Lower lobe of right lung (tissue), 2 donors: ENCODE data around the gene ADGRD2. TPM values are rescaled to one million over a fixed set of nuclear protein-coding genes. Genes with fewer than 3 reads are reported as not detected.

ENCODE experiments used
- ATAC-seq, 2 donors: fragments of 200-7000 bp; cut with Tn5 transposase; one replicate each; pipeline ENCODE4 v1.9.1; 2020 to 2022; ENCODE audit warnings: mild to moderate bottlenecking in 2 of 2, moderate library complexity in 2 of 2
- DNase-seq: peaks from one replicate; pipeline ENCODE4 v3.0.0-alpha.2; 2020
- H3K27ac ChIP-seq: fragments of 200-600 bp; one replicate; pipeline ENCODE4 v1.8.0; 2022
- H3K27me3 ChIP-seq: fragments of 200-600 bp; one replicate; pipeline ENCODE4 v1.8.0; 2022; ENCODE audit warnings: low read depth
- H3K36me3 ChIP-seq: fragments of 200-600 bp; one replicate; pipeline ENCODE4 v1.8.0; 2022; ENCODE audit warnings: mild to moderate bottlenecking
- H3K4me1 ChIP-seq: fragments of 200-600 bp; one replicate; pipeline ENCODE4 v1.8.0; 2022
- H3K4me3 ChIP-seq: fragments of 200-600 bp; one replicate; pipeline ENCODE4 v1.8.0; 2022; ENCODE audit warnings: mild to moderate bottlenecking
- H3K9me3 ChIP-seq: fragments of 200-600 bp; one replicate; pipeline ENCODE4 v1.8.0; 2022
- intact Hi-C: fragments of 100-400 bp; cut with DNase I; formaldehyde crosslinking; loops from one replicate; pipeline ENCODE4 v1.11.0; 2022
- total RNA-seq: library from RNA; stranded (reverse); fragmentation: NEBNext Ultra II Directional; extraction: Animal tissue kit (Norgen Biotek cat#: 25700); gene quantifications from one replicate; pipeline ENCODE4 v1.2.1, GENCODE V29; 2021
- TF ChIP-seq, protein P1 (sequence below): fragments of 200-600 bp; IDR thresholded peaks from one replicate; pipeline ENCODE4 v1.8.0; 2022; ENCODE audit warnings: antibody characterized with exemption, mild to moderate bottlenecking
- donor health status: DM: no; HTN: yes; CAD: no; lungs with severe emphysema.

The ADGRD2 gene
- total RNA-seq, 1 donor from 2014 or later = not detected

DNA sequence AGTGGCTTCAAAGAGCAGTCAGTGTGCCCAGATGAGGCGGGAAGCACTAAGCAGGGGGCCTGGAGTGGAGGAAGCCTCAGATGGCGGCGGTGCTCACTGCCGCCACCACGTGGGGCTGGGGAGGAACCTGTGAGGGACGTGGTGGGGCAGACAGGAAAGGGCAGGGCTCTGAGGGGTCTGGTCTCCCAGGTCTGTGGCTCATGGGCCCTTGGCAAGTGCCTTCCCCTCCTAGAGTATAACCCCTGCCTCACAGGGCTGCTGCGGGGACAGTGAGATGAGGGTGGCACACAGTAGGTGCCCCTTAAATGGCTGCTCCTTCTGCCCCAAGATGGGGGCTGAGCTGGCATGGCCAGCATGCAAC lies 30.4 kb downstream of the ADGRD2 start:
- Histone ChIP-seq H3K9me3 (no peaks in the 10 kb centered on the region), H3K4me1 (no peaks in the 10 kb centered on the region), H3K36me3 (no peaks in the 10 kb centered on the region), H3K27ac (no peak overlapping the region), H3K27me3 (peaks cover 66% of the 10 kb centered on the region), H3K4me3 (no peak overlapping the region)
- intact Hi-C loops = no loop called here
- TF ChIP-seq, protein P1, sequence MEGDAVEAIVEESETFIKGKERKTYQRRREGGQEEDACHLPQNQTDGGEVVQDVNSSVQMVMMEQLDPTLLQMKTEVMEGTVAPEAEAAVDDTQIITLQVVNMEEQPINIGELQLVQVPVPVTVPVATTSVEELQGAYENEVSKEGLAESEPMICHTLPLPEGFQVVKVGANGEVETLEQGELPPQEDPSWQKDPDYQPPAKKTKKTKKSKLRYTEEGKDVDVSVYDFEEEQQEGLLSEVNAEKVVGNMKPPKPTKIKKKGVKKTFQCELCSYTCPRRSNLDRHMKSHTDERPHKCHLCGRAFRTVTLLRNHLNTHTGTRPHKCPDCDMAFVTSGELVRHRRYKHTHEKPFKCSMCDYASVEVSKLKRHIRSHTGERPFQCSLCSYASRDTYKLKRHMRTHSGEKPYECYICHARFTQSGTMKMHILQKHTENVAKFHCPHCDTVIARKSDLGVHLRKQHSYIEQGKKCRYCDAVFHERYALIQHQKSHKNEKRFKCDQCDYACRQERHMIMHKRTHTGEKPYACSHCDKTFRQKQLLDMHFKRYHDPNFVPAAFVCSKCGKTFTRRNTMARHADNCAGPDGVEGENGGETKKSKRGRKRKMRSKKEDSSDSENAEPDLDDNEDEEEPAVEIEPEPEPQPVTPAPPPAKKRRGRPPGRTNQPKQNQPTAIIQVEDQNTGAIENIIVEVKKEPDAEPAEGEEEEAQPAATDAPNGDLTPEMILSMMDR = no peak
- DNase-seq (no peak), ATAC-seq (no peak)

DNA sequence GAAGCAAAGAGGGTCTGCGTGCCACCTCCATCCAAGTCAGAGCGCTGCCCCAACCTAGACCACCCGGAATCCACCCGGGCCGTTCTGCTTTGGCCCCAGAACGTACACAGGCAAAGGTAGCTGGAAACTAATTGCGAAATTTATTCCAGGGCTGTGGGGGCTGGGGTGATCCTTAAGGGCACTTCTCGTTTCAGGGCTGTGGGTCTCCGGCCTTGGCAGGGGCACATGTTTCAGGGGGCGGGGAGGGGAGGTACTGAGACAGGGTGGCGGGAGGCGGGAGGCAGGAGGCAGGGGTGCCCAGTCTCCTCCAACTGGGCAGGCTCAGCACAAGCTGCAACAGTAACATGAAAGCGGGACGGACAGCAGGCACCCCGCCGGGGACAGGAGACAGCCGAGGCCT lies 30.9 kb downstream of the ADGRD2 start:
- Histone ChIP-seq H3K4me1 (no peaks in the 10 kb centered on the region), H3K9me3 (no peaks in the 10 kb centered on the region), H3K27me3 (peaks cover 66% of the 10 kb centered on the region), H3K4me3 (no peak overlapping the region), H3K27ac (no peak overlapping the region), H3K36me3 (no peaks in the 10 kb centered on the region)
- TF ChIP-seq, protein P1 = no peak
- ATAC-seq = no peak
- intact Hi-C loops = no loop called here
- no peak for DNase-seq

DNA sequence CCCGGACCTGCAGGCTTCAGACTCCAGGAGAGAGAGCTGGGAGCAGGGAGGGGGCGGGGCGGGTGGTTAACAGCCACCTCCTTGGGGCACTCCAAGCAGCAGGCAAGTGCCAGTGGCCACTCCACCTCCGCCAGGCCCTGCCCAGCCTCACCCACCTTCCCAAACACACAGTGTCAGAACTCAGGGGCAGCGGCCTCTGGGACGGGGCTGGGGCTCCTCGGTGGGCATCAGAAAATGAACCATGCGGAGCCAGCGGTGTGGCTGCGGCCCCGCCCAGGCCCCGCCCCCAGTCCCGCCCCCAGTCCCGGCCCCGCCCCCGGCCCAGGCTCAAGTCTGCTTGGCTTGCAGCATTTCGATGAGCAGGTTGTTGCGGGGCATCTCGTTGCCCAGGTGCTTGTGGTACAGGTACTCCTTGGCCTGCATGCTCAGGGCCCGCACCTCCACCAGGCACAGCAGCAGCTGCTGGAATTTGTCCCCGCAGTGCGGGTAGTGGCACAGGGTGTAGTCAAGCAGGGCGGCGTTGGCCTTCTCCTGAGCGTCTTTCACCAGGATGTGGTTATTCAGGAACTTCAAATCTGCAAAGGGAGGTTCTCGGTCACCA lies 32.3 kb downstream of the ADGRD2 start:
- intact Hi-C loops = no loop called here
- peak; percentile 61 to 78 for ATAC-seq
- Histone ChIP-seq H3K9me3 (no peaks in the 10 kb centered on the region), H3K36me3 (no peaks in the 10 kb centered on the region), H3K27me3 (peaks cover 66% of the 10 kb centered on the region), H3K4me3 (no peak overlapping the region), H3K27ac (no peak overlapping the region), H3K4me1 (no peaks in the 10 kb centered on the region)
- TF ChIP-seq, protein P1 = no peak
- peak; percentile 62 for DNase-seq

DNA sequence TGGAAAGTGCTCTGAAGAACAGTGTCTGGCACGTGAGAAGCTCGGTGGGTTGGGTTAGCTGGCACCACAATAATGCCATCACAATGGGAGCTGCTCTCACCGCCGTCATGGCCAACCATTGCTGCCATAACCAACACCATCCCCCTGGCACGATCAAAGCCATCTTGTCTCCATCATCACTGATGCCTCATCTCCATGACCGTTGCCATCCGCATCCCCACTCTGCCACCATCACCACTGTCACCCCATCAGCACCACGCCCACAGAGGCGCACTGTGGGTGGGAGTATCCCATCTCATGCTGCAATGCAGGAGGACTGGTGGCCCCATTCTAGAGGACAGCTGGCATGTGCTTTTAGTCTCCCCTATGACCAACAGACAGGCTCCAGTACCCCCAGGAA lies 33.2 kb downstream of the ADGRD2 start:
- intact Hi-C loops = no loop called here
- no peaks in the 10 kb centered on the region for H3K4me1 ChIP-seq
- ATAC-seq (no peak), DNase-seq (no peak)
- no peaks in the 10 kb centered on the region for H3K9me3 ChIP-seq
- H3K27ac ChIP-seq = no peak overlapping the region
- no peaks in the 10 kb centered on the region for H3K36me3 ChIP-seq
- peaks cover 59% of the 10 kb centered on the region for H3K27me3 ChIP-seq
- TF ChIP-seq, protein P1 = no peak
- H3K4me3 ChIP-seq = no peak overlapping the region

GRCh38 chr9:124485201-124485600 lies 35.0 kb downstream of the ADGRD2 start:
- Histone ChIP-seq H3K9me3 (no peaks in the 10 kb centered on the region), H3K4me3 (no peak overlapping the region), H3K4me1 (no peaks in the 10 kb centered on the region), H3K27me3 (peaks cover 43% of the 10 kb centered on the region), H3K27ac (no peak overlapping the region), H3K36me3 (no peaks in the 10 kb centered on the region)
- ATAC-seq (no peak), DNase-seq (no peak)
- intact Hi-C loops = no loop called here
- TF ChIP-seq, protein P1 = no peak
